HuH-7 (cell line): ENCODE data around the gene CACFD1.

ENCODE experiments used
- DNase-seq: peaks from one replicate; pipeline ENCODE4 v3.0.0; 2011; ENCODE audit warnings: low spot score

The CACFD1 gene

DNA sequence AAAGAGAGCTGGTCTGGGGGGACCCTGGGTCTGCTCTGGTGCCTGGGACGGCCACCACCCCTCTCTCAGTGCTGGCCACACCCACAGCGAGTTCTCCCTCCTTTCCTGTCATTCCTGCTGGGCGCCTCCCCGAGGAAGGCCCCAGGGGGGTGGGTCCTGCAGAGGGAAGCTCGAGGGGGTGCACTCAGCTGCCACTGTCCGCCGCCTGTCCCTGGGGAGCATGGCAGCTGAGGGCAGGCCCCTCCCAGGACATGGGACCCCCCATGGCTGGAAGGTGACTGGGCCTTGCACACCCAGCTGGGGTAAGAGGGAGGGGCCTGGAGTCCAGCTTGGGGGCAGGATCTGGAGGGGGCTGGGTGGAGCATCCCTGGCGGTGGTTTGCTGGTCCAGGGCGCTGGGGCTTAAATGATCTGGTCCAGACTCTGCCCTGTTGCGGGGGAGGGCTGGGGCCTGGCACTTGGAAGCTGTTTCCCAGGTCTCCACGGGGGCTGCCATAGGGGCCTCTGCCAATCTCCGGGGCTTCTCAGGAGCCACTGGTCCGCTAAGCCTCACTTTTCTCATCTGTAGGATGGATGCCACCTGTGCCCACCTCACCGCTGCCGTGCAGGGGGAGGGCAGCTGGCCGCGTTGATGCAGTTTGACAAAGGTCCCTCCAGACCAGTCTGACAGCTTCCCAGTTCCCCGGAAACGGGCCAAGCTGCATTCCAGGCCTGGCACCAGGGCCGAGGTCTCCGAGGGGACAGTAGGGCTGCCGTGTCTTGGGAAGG lies 25.1 kb downstream of the CACFD1 start:
- no peak for DNase-seq

DNA sequence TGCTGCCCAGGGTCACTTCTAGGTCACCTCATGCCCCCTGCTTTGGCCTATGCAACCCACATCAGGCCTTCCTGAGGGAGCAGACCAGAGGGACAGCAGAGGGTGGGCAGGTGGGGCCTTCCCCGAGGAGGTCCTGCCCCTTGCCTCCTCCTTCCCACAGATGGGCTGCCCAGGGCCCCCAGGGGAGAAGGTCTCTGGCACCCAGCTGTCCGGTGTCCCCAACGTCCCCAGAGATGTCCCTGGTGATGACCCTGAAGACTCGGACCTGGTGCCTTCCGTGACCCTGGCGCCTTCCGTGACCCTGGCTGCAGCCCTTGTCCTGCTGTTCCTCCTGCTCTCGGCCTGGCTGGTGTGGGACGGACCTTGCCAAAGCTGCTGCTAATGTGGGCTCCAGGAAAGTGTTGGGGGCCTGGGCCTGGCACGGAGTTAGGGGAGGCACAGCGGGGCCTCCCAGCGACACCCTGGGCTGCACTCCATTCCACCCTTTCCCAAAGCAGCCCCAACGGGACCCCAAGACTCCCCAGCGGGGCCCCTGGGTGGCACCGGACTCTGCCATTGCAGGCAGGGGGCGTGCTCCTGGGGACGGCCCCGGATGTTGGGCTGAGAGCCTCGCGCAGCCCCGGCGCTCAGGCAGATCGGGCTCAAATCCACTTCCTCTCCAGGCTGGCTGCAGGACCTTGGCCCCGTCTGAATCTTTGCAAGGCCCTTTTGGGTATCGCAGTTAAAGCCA lies 25.9 kb downstream of the CACFD1 start:
- peak; percentile 66 for DNase-seq

DNA sequence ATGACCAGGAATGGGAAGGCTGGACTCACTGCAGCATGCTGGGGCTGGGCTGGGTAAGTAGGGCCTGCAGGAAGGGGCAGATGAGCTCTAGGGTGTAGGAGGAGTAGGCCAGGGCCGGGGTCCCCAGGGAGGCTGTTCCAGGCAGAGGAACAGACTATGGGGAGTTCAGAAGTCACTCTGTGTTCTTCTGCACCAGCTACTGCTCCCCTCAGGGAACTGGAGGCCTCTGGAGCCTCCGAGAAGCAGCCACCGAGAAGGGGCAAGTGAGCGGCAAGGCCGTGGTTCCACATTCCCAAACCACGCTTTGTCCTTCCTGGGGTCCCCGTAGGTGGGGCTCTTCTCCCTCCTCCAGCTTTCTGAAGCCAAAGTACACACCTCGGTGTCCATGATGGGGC lies 27.6 kb downstream of the CACFD1 start:
- DNase-seq, result no peak

DNA sequence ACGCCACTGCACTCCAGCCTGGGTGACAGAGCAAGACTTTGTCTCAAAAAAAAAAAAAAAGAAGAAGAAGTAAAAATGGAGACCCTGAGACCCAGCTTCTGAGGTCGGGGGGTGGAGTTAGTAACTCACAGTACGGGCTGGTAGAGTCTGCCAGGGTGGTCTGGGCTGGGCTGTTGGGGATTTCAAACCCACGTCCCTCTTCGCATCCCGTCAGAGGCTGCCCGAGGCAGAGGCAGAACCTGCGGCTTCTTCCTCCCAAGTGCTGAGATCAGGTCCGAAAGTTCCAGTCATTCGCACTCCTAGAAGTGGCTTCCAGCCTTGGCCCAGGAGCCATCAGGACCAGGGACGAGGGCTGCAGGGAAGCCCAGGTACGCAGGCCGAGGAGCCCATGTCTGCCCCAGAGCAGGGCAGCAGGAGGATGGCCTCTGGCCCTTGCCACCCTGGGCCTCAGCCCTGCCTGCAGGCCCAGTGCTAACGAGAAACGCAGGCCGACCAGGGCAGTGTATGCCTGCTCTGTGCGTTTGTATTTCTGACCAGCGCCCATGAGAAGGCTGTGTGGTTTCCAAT lies 29.0 kb downstream of the CACFD1 start:
- no peak for DNase-seq

DNA sequence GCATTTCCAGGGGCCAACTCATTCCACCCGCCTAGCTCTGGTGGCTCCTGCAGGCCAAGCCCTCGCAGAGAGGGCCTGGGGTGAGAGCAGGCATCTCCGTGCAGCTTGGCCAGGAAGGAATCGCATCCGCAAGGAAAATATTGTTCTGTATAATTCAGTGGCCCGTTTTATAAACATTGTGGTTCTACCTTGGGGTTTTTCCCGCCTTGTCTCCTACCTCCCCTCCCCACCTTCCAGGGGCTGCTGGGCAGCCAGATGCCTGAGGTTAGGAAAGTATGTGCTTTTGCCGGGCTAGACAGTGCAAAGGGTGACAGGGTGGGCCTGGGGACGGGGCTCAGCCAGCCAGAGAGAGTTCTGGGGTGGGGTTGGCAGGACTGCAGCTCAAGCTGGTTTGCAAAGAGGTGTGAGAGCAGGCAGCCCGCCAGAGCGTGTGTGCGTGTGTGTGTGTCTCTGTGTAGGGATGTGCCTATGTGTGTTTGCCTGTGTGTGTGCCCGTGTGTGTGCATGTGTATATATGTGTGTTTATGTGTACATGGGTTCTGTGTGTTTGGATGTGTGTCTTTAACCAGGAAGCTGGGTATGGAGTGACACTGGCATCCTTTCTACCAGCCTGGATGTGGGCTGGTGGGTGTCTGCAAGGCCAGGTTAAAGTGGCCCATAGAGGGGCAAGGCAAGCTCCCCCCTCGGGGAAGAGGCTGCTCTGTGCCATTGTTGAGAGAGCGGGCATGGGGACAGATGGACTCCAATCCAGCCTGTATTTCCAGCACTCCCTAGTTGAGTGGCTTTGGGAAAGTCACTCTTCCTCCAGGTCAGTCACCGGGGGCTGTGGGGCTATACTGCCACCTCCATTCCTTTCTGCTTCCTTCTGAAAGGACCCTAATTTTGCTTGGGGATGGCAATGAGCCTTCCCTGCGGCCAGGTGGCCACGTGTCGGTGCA lies 29.7 kb downstream of the CACFD1 start:
- DNase-seq, result no peak

DNA sequence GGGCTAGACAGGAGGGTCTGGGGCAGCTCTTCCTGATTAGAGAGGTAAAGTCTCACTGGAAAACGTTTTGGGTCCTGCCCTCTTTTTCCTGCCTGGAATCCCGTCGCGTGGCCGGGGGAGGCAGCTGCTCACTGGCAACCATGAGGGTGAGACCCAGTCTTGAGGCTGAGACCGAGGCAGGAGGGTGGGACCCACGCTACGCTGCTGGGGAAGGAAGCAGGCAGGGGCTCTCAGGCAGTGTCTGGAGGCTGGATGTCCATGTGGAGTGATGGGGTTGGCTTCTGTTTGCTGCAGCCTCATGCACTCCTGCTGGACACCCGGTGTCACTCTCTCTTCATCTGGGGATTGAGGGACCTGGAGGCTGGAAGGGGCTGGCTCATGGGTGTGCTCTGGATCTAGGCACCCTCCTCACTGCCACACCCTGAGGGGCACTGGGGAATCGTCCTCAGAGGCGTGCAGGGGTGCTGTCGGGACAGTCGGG lies 30.5 kb downstream of the CACFD1 start:
- no peak for DNase-seq

DNA sequence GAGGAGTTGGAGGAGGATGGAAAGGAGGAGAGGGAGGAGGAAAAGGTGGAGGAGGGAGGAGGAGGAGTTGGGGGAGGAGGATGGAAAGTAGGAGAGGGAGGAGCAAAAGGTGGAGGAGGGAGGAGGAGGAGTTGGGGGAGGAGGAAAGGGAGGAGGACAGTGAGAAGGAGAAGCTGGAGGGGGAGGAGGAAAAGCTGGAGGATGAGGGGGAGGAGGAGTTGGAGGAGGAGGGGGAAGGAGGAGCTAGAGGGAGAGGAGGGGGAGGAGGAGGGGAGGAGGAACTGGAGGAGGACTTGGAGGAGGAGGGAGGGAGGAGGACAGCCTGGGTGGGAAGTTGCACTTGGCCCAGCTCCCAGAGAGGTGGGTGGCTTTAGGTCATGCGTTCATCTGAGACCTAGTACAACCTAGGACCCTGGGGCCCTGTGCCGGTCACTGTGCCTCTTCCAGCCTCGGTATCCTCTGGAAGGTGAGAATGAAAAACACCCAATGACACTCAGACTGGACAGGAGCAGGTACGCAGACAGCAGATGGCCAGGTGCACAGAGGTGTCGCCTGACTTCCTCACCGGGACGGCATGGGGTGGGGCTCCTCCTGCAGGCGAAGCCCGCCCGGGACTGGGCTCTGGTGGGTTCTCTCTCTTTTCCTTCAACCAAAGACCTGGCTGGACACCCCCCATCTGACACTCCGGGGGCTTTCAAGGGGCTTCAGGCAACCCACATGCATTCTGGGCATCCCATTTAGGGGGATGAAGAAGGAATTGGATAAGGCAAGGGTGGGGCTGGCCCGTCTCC lies 31.3 kb downstream of the CACFD1 start:
- DNase-seq, result no peak

DNA sequence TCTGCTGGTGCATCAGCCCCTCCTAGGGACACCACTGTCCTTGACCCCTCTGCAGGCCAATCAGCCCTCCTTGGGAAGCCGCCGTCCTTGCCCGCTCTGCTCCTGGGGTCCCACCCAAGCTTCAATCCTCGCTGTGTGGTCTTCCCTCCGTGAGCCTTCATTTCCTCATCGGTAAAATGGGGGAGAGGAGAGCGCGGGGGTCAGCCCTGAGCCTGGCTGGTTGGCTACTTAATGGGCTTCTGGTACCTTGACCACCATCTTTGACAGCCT lies 31.8 kb downstream of the CACFD1 start:
- DNase-seq, result no peak

DNA sequence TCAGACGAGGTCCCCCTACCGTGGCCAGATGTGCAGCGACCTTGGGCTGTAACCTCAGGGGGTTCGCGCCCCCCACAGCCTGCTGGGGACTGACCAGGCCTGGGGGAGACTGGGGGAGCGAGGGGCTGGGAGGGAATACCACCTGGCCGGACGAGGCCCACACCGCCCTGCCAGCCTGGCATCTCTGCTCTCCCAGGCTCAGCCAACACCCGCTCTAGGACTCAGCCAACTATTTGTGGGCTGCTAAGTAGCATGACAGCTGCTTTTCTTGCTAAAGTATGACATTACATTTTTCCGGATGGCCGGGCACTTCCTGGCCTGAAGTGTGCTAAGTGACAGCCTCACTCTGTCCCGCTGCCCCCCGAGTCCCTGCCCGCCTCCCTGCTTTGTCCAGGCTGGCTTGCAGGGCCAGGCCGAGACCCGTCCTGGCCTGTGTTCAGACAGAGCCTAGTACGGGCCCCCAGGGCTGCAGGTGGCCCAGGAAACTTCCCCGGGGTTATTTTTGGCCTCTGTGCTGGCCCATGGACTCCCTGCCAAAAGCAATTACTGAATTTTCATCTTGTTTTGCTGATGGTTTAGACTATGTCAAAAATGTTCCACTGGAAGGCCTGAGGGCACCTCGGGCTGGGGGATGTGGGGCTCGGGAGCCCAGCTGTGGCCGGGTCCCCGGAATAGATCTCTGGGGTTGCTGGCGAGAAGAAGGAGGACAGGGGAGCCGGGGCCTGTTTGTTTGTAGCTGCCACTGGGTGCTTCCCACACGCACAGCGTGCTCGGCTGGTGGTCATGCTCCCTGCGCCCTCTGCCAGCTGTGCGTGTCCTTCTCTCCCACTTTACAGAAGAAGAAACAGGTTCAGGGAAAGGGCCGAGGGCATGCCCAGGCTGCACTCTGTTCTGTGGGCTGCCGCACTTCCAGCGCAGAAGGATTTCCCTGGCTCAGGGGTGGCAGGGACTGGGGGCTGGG lies 32.6 kb downstream of the CACFD1 start:
- no peak for DNase-seq

DNA sequence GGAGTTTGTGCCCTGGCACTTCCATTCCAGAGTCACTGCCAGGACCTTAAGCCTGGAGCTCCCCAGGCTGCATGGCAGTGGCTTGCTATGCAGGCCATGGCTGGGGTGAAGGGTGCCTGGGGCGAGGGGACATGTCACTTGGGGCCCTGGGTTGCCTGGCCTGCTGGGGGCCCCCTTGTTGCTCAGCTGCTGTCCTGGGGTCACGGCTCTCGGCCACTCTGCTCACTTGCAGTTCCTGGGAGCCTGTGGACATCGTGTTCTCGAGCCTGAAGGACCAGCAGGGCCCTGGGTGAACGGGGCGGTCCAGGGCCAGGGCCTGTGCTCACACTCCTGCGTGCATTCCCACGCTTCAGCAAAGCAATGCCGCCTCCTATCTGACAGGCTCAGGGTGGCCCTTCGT lies 33.6 kb downstream of the CACFD1 start:
- no peak for DNase-seq

DNA sequence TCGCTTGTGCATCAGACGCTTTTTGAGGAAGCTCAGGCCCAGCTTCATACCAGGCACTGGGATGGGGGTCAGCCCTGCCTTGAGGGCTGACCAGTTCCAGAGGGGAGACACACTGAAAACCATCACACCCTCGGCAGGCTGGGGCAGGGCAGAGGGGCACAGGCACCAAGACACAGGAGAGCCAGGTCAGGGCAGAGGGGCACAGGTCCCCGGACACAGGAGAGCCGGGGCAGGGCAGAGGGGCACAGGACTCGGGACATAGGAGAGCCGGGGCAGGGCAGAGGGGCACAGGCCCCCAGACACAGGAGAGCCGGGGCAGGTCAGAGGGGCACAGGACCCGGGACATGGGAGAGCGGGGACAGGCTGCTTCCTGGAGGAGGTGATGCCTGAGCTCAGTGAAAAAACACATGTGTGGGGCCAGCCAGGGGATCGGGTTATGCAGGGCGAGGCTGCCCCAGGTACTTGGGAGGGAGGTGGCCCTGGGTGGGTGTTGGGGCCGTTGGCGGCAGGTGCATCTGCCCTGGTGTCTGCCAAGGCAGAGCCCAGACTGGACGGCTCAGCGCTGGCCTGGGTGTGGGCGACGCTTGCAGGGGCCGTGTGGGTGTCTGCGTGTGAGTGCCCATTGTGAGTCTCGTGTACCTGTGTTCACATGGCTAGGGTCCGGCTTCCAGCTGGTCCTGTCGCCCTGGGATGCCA lies 34.2 kb downstream of the CACFD1 start:
- DNase-seq, result no peak

DNA sequence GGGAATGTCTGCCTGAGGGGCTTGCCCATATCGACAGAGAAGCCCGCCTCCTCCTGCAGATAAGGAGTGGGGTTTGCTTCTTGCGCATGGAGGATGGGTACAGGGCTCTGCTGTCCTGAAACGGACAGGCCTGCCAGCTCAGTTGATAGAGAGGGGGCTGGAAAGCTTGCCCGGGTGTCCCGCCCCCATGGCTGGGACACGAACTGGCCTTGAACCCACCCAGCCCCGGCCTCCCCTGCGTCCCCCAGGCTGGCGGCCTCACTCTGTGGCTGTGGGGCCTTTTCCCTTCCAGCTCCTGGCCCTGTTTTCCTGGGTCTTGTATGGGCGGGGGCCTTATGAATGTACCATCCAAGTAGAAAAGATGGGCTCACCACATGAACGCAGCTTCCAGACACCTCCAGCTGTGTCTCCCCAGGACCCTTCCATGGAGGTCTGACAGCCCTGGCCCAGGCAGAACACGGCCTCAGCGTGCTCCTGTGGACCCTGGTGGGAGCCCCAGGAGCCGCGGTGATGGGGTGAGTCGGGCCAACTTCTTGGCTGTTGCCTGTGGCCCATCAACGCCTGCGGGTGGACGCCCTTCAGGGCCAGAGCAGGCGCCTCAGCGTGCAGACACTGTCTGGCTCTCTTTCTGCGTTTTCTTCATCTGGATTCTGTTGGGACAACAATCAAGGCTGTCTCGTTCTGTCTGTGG lies 35.0 kb downstream of the CACFD1 start:
- no peak for DNase-seq

DNA sequence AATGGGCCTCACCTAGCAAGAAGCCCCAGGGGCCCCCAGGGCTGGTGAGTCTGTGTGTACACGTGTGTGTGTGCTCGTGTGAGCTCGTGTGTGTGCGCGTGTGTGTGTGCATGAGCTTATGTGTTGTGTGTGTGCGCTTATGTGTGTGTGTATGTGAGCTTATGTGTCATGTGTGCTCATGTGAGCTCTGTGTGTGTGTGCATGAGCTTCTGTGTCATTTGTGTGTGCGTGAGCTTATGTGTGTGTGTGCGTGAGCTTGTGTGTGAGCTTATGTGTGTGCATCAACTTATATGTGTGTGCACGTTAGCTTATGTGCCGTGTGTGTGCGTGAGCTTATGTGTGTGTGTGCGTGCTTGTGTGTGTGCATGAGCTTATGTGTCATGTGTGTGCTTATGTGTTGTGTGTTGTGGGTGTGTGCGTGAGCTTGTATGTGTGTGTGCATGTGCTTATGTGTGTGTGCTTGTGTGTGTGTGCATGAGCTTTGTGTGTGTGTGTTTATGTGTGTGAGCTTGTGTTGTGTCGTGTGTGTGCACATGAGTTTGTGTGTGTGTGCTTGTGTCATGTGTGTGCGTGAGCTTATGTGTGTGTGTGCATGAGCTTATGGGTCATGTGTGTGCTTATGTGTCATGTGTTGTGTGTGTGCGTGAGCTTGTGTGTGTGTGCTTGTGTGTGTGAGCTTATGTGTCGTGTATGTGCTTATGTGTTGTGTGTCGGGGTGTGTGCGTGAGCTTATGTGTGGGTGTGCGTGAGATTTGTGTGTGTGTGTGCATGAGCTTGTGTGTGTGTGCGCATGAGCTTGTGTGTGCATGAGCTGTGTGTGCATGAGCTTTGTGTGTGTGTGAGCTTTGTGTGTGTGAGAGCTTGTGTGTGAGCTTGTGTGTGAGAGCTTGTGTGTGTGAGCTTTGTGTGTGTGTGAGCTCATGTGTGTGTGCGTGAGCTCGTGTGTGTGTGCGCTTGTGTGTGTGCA lies 35.8 kb downstream of the CACFD1 start:
- no peak for DNase-seq

DNA sequence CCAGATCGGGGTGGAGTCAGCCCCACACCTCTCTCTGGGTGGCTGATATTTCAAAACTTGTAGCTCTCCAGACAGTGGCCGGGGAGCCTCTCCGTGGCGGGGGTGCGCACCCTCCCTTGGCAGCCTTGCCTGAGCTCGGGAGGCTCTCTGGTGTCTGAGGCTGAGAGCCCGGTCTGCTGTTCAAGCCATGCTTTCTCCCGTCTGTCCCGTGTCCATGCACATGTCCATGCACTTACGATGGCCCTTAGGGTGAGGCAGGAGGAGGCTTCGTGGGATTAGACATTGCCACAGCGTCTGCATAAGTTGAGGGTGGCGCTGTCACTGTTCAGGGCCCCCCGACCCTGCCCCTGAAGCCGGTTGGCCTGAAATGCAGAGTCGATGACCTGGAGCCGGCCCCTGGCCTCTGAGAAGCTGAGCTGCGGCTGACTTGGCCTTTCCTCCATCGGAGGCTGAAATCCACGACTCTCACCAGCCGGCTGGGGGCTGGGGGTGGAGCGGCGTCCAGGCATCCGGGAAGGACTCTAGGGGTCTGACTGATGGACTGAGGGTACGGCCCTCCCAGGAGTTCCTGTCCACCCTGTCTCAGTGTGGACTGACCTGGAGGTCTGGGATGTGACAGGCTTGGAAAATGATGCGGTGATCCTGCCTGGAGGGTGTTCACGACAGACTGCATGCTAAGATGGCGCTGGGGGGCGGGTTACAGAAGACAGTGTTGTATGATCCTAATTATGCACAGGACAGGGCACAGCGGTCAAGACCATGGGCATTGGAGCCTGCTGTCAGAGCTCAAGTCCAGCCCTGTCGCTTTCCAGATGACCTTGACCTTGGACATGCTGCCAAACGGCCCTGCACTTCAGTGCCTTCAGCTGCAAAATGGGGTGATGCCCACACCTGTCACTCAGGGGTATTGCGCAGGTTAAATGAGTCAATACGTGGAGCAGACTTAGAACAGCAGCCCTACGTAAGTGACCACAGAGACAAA lies 37.4 kb downstream of the CACFD1 start:
- no peak for DNase-seq

DNA sequence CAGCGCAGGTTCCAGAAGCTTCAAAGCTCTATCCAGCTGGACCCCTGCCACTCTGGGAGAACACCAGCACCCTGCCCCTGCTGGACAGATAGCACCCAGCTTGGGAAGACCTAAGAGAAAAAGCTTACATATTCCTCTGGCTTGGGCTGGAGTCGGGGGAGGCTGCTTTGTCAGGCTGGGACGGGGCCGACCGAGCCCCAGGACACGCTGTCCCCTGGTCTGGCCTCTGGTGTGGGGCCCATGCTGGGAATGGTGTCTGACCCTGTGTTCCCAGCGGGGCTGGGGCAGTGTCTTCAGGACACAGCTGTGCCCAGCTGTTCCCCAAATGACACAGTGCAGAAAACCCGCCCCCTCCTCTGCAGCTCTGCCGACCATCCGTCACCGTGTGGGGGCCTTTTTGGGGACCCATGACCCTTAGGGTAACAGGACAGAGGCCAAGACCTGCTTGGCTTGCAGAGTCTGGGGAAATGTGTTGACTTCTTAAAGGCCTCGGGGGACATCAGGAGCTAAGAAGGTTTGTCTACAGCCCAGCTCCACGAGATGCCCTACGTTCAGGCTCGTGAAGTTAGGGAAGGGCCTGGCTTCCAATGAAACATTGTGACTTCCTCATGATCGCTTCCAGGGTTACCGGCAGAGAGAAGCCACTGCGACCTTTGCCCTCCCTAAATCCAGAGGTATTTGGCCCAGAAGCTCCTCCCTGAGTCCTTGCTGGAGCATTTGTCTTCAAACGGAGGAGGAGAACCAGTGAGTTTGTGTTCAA lies 39.5 kb downstream of the CACFD1 start:
- DNase-seq, result no peak

DNA sequence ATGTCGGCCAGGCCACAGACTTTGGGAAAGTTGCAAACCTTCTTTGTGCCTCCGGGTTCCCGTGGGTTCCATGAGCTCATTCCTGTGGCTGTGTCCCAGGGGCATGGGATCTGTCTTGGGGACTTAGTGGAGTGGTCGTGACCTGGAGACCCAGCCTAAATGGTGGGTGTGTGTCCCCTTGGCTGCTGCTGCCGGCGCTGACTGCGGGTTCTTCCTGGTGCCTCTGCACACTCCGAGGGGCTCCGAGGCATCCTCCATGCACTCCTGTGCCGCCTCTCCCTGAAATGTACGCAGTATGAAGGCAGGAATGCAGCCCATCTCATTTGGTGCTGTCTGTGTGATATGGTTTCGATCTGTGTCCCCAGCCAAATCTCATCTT lies 40.1 kb downstream of the CACFD1 start:
- DNase-seq, result no peak
